HG03064 (cell line): Measurements from ENCODE around the gene TFB2M.

ENCODE experiments used
- ATAC-seq: cut with Tn5 transposase; IDR thresholded peaks from one replicate; pipeline ENCODE4 v1.9.1; 2021; ENCODE audit warnings: low read depth; ENCODE audit not compliant: unreplicated experiment

TFB2M gene

GRCh38 chr1:246518456-246519205 is 47.4 kb downstream of the TFB2M start:
- no peak for ATAC-seq

GRCh38 chr1:246517391-246517790 is 48.7 kb downstream of the TFB2M start:
- no peak for ATAC-seq

- ATAC-seq = no peak
Observed at GRCh38 chr1:246516126-246516525, 49.9 kb downstream of the TFB2M start.

GRCh38 chr1:246515390-246516005 is 50.6 kb downstream of the TFB2M start:
- ATAC-seq = no peak

GRCh38 chr1:246513619-246514343 is 52.3 kb downstream of the TFB2M start:
- ATAC-seq = no peak

- no peak for ATAC-seq
Observed at GRCh38 chr1:246513041-246513440, 53.0 kb downstream of the TFB2M start.

GRCh38 chr1:246512635-246513034 is 53.4 kb downstream of the TFB2M start:
- no peak for ATAC-seq

- ATAC-seq = no peak
Observed at GRCh38 chr1:246512230-246512629, 53.8 kb downstream of the TFB2M start.

GRCh38 chr1:246511203-246511602 is 54.9 kb downstream of the TFB2M start:
- ATAC-seq = no peak

GRCh38 chr1:246510147-246511030 is 55.7 kb downstream of the TFB2M start:
- no peak for ATAC-seq

- ATAC-seq = no peak
Observed at GRCh38 chr1:246508897-246509688, 57.0 kb downstream of the TFB2M start.

GRCh38 chr1:246506674-246507481 is 59.2 kb downstream of the TFB2M start, which contains the start of gene SMYD3:
Gene SMYD3 (minus strand): TSS chr1:246507279.
- peak; percentile 81 for ATAC-seq

- ATAC-seq = peak; percentile 13
Observed at GRCh38 chr1:246506367-246506673, 59.7 kb downstream of the TFB2M start.

GRCh38 chr1:246503341-246503740 is 62.7 kb downstream of the TFB2M start:
- no peak for ATAC-seq

- ATAC-seq = no peak
Observed at GRCh38 chr1:246497331-246497915, 68.6 kb downstream of the TFB2M start.

- ATAC-seq = no peak
Observed at GRCh38 chr1:246492611-246493245, 73.3 kb downstream of the TFB2M start.

- no peak for ATAC-seq
Observed at GRCh38 chr1:246491551-246492053, 74.5 kb downstream of the TFB2M start.
